Amniotic epithelial cell (primary cell): Measurements from ENCODE around the gene SLFNL1.

Experiments used
- DNase-seq: peaks from one replicate; pipeline ENCODE4 v3.0.0-alpha.2; 2010; ENCODE audit warnings: low read depth

SLFNL1 gene

DNA sequence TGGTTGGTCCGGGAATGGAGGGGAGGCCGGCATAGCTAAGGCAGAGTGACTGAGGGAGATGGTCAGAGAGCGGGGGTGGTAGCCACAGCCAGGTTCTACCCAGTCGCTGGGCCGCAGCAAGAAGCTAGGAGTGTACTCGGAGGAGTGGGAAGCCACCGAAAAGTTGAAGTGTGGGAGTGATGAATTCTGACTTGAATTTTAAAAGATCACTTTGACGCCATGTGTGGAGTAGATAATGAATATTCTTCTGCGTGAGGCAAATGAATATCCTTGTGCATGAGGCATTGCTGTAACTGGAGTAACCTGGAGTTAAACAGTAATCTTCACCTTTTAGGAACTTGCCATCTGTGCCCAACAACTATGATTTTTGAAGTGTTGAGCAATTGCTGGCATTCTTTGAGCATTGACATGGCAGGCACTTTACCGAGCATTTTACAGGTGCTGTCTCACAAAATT lies 35.2 kb downstream of the SLFNL1 start:
- no peak for DNase-seq

- DNase-seq, result no peak
Observed at GRCh38 chr1:40985875-40986274, 35.6 kb downstream of the SLFNL1 start.

GRCh38 chr1:40985161-40985560 lies 36.4 kb downstream of the SLFNL1 start:
- DNase-seq, result no peak

GRCh38 chr1:40984531-40984930 lies 37.0 kb downstream of the SLFNL1 start:
- no peak for DNase-seq

DNA sequence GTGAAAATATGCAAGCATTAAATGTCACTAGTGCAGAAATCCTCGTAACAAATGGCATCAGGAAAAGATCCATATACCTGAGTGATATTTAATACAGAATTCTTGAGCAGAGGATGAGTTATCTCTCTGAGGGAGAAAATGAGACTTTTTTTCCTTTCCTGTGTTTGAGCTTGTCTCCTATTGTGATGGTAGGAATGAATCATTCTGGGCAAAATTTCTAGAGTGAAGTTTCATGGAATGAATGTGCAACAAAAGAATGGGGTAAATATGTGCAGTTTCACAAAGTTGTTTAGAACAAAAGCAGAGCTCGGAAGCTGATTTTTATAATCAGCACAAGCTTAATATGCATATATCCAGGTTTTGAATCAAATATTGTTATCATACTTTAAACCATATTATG lies 37.5 kb downstream of the SLFNL1 start:
- DNase-seq, result no peak

GRCh38 chr1:40983286-40983685 lies 38.2 kb downstream of the SLFNL1 start:
- no peak for DNase-seq

DNA sequence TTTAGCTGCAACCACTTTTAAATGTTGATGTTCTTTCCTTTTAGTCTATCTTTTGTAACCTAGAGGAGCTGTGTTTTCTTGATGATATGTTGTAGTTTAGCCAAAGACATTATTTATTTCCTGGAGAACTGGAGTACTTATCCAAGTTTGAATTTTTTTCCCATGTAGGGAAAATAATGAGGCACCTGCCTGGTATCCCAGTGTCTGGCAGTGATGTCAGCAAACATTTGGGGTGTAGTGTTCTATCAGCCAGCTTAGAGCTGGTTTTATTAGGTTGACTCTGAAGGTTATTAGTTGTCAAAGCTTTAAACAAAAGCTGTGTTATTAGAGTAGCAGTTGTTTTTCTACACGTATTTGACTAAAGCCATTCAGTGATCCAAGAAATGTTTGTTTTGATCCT lies 38.8 kb downstream of the SLFNL1 start:
- DNase-seq, result no peak

DNA sequence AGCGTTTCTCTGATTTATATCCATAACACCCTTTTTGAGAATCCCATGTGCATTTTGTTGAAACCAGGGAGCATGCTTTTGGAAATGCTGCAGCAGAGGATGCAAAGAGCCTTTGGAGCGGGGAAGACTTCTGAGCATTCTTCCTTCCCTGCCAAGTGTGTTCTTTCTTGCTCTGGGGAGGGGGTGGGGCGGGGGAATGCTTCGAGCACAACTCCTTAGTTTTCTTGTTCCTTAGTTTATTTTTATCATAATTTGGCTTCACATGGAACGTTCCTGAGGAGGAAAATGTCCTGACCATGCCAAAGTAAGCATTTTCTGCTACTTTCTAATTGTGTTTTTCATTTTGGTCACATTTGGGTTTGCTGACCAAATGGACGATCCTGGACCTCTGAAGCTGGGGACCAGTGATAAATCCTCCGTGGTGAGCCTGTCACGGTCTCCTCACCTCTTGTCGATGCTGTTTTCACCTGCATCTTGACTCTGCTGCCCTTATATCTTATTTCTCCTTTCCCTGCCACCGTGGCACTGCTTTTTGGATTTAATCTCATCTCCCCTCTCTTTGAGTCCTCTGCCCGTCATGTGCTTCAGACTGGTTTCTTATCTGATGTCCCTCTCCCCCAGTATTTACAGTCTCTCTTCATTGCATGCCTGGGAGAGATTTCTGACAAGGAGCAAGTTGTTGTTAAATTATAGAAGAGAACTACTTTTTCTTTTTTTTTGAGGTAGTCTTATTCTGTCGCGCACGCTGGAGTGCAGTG lies 39.7 kb downstream of the SLFNL1 start:
- DNase-seq, result no peak

DNA sequence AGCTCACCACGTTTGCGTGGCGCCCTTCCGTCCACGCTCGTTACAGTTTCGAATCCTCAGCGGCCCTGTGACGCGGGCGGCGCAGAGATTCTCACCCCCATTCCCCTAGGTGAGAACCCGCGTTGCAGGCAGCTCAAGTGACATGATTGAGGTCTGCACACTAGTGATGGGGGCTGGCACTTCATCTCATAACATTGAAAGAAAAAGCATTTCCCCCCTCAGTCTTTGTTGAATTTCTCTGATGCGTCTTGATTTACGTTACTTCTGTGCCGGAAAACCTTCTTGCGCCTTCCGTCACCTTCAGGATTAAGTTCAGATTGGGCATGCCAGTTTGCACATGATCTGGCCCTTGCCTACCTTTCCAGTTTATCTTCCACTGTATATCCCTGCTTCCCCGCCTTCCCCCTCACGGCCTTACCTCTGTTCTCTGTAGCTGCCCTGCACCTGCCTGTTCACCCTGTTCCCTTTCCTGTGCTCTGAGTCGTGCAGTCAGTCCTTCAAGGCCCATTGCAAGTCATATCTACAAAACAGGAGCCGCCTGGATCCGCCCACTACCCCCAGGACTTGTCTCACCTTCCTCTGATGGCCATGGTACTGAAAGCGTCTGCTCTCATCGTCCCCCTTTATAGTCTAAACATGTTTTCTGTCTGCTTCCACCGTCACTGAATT lies 40.9 kb downstream of the SLFNL1 start:
- DNase-seq, result peak; percentile 33

DNA sequence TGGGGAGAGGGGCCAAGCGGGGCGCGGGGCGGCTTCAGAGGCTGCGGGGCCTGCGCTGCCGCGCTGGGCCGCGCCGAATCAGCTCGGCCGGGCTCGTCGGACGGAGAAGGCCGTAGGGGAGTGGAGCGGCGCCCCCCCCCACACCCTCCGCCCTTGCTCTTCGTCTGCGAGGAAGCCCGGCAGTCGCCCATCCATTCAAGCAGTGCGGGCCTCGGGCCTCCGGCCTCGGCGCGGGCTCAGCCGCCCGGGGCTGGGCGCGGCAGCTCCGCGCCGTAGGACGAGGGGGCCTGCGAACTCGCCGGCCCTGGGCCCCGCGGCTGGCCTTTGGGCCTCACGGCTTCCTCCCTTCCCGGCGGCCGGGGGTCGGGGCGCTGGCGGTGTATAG lies 41.5 kb downstream of the SLFNL1 start:
- no peak for DNase-seq

DNA sequence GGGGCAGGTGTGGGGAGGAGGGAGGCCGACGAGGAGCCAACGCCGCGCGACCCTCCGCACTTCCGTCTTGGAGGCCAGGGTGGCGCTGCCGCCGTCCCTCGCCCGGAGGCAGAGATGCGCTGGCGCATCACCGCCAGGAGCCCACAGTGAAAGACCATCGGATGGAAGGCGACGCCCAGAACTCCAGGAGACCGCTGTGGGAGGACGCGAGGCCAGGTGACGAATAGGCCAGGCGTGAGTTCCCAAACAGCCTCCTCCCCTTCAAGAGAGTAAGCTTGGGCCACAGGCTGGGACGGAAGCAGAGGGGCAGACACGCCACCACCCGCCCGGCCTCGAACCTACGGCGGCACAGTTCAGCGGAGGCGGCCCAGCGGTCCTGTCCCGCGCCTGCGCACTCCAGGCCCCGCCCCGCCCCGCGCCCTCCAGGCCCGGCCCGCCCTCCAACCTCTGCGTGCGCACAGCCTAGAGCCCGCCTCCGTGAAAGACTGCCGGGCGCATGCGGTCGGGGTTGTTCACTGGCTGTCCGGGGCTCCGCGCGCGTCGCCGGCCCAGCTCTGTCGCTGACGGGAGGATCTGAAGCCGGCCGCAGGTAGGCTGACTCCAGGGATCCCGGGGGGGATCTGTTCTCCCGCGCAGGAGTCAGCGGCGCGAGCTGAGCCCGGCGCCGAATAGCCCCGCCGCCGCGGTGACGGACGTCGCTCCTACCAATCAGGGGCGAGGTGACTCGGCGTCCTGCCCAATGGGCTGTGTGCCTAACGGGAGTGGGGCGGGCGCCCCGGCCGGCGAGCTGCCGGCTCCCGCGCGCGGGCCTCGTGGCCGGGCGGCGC lies 42.1 kb downstream of the SLFNL1 start, which contains the start of gene CTPS1:
CTPS1 (plus strand) TSS at position 456 of the 827 bp plus-strand sequence. CDS start 3,595 bp downstream, outside the sequence.
- peak; percentile 86 for DNase-seq

DNA sequence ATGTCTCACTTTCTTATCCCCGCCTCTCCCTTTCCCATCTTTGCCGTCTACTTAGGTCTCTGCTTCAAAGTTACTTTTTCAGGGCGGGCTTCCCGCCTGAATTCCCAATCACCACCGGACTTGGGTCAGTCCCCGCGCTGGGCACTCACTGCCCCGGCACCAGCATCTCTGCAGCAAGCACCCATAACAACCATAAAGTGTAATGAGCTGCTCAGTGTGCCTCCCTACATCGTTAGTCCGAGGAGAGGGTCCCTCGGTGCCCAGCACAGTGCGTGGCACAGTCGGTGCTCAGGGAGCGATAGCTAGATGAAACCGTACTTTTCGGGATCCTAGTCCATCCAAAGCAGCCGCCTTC lies 42.7 kb downstream of the SLFNL1 start:
- no peak for DNase-seq

- DNase-seq, result no peak
Observed at GRCh38 chr1:40977716-40978115, 43.8 kb downstream of the SLFNL1 start.

DNA sequence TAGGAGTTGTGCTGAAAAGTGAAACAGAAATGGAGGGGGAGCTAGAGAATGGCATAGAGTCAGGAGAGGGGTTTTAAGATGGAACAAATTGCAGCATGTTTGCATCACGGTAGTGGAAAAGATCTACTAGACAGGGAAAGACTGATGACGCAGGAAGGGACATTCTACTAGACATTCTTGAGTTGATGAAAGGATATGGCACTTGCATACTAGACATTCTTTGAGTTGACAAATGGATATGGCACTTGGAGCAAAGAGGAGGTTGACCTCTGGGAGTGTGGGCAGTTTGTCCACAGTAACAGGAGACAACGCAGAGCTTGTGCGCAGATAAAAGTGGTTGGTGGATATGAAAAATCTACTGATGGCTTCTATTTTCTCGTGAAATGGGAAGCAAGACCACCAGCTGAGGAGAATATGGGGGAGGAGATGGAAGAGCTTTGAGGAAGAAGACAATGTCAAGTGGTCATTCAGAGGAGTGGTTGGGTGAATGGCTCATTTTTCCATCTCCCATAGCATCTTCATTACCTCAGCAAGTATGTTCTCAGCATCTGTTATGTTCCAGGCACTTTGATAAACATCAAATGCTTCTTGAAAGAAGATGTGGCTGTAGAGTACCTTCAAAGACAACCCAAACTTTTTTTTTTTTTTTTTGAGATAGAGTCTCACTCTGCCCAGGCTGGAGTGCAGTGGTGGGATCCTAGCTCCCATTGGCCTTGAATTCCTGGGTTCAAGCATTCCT lies 44.4 kb downstream of the SLFNL1 start:
- DNase-seq, result peak; percentile 65

DNA sequence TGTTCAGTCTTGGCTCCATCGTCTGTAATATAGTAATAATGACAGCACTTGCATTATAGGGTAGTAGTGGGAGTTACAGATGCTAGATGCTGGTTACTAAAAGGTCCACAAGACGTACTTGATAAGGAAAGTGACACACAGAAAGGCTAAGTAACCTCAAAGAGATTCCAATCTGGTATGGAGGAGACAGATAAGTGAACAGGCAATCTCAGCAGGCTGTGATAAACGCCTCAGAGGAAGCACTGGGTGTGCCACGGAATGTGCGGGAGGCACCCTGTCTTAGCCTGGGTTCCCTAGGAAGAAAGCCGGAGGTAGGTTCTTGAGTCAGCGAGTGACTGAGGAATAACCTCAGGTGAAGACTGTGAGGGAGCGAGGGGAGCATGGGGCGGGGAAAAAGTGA lies 46.6 kb downstream of the SLFNL1 start:
- peak; percentile 26 for DNase-seq

- no peak for DNase-seq
Observed at GRCh38 chr1:40973912-40974311, 47.6 kb downstream of the SLFNL1 start.

GRCh38 chr1:40971966-40972365 lies 49.6 kb downstream of the SLFNL1 start:
- DNase-seq, result no peak

- DNase-seq, result no peak
Observed at GRCh38 chr1:40969445-40969844, 52.1 kb downstream of the SLFNL1 start.

GRCh38 chr1:40966417-40966816 lies 55.1 kb downstream of the SLFNL1 start:
- DNase-seq, result peak; percentile 73
